Karpas-422 (cell line): ENCODE data around the gene STRN3. TPM values are rescaled to one million over a fixed set of nuclear protein-coding genes. Genes with fewer than 3 reads are reported as not detected.

Source experiments
- DNase-seq: peaks from one replicate; pipeline ENCODE4 v3.0.0-alpha.2; 2015
- H2AFZ ChIP-seq: fragments of 200-600 bp; sonication (generic); 2 replicates; pipeline ENCODE4 v1.6.1; 2014; ENCODE audit warnings: antibody characterized with exemption, low read length, mixed read lengths
- H3K27ac ChIP-seq: fragments of 200-600 bp; sonication (generic); 2 replicates; pipeline ENCODE4 v1.5.1; 2014; ENCODE audit warnings: mild to moderate bottlenecking, low read length, moderate library complexity
- H3K27me3 ChIP-seq: fragments of 200-600 bp; sonication (generic); 2 replicates; pipeline ENCODE4 v1.6.1; 2014; ENCODE audit warnings: low read length, mixed read lengths
- H3K36me3 ChIP-seq: fragments of 200-600 bp; sonication (generic); 2 replicates; pipeline ENCODE4 v1.6.1; 2014; ENCODE audit warnings: low read length, mixed read lengths; ENCODE audit not compliant: insufficient read depth
- H3K4me1 ChIP-seq: fragments of 200-600 bp; sonication (generic); 2 replicates; pipeline ENCODE4 v1.6.1; 2014; ENCODE audit warnings: mild to moderate bottlenecking, low read length, mixed read lengths
- H3K4me2 ChIP-seq: fragments of 200-600 bp; sonication (generic); 2 replicates; pipeline ENCODE4 v1.6.1; 2014; ENCODE audit warnings: low read length, low read depth, mild to moderate bottlenecking; ENCODE audit not compliant: poor library complexity, severe bottlenecking
- H3K4me3 ChIP-seq: fragments of 200-600 bp; sonication (generic); 2 replicates; pipeline ENCODE4 v1.5.1; 2014; ENCODE audit warnings: mild to moderate bottlenecking, antibody characterized with exemption, low read length, mixed read lengths
- H3K79me2 ChIP-seq: fragments of 200-600 bp; sonication (generic); 2 replicates; pipeline ENCODE4 v1.6.1; 2014; ENCODE audit warnings: mild to moderate bottlenecking, low read length, mixed read lengths
- H3K9ac ChIP-seq: fragments of 200-600 bp; sonication (generic); 2 replicates; pipeline ENCODE4 v1.6.0; 2014; ENCODE audit warnings: low read length
- H3K9me2 ChIP-seq: fragments of 200-600 bp; sonication (generic), shearing (Covaris generic); replicated peaks from 2 replicates; pipeline ENCODE4 v1.6.0; 2014; ENCODE audit warnings: mild to moderate bottlenecking, low read length, moderate library complexity; ENCODE audit not compliant: insufficient read depth
- H3K9me3 ChIP-seq: fragments of 300-700, 200-600 bp; sonication (generic); 2 replicates; pipeline ENCODE4 v1.6.1; 2014; ENCODE audit warnings: low read length, mixed read lengths
- H4K20me1 ChIP-seq: fragments of 200-600 bp; sonication (generic); 2 replicates; pipeline ENCODE4 v1.6.1; 2014; ENCODE audit warnings: mild to moderate bottlenecking, antibody characterized with exemption, low read length, low read depth; ENCODE audit not compliant: insufficient read depth
- total RNA-seq: library from RNA; depleted of rRNA; stranded (reverse); fragments of >200 nt; shearing (Covaris generic); gene quantifications from 2 replicates; pipeline ENCODE4 v1.2.3, GENCODE V29; 2014; ENCODE audit warnings: low replicate concordance

Gene STRN3
- total RNA-seq, 1 experiment from 2014 or later: 59.0 TPM

- Histone ChIP-seq H3K27me3 (no peaks in the 10 kb centered on the region), H3K9ac (no peak overlapping the region), H3K4me3 (no peak overlapping the region), H3K36me3 (peaks cover 23% of the 10 kb centered on the region), H3K4me1 (no peaks in the 10 kb centered on the region), H4K20me1 (no peaks in the 10 kb centered on the region), H2AFZ (no peak overlapping the region), H3K79me2 (no peaks in the 10 kb centered on the region), H3K4me2 (no peak overlapping the region), H3K9me2 (no peaks in the 10 kb centered on the region), H3K27ac (no peak overlapping the region), H3K9me3 (no peaks in the 10 kb centered on the region)
- DNase-seq: no peak
Measured at GRCh38 chr14:30882431-30882830, 143.7 kb downstream of the STRN3 start.

- H3K79me2 ChIP-seq: peaks cover 10% of the 10 kb centered on the region; the same call in 1 of the 2 replicates
- no peak overlapping the region for H2AFZ ChIP-seq
- no peaks in the 10 kb centered on the region for H3K36me3 ChIP-seq
- H4K20me1 ChIP-seq: no peaks in the 10 kb centered on the region
- no peak overlapping the region for H3K27ac ChIP-seq
- H3K4me1 ChIP-seq: peaks cover 26% of the 10 kb centered on the region
- H3K9me2 ChIP-seq: no peaks in the 10 kb centered on the region
- no peaks in the 10 kb centered on the region for H3K27me3 ChIP-seq
- H3K9me3 ChIP-seq: no peaks in the 10 kb centered on the region
- 0 out of 2 replicates have a peak overlapping the region, but pooled peaks have one; percentile 5 for H3K9ac ChIP-seq
- H3K4me2 ChIP-seq: peak overlapping the region; percentile 75
- no peak for DNase-seq
- 0 out of 2 replicates have a peak overlapping the region, but pooled peaks have one; percentile 1 for H3K4me3 ChIP-seq
Measured at GRCh38 chr14:30876692-30877091, 149.5 kb downstream of the STRN3 start.

- no peak for DNase-seq
- no peaks in the 10 kb centered on the region for H3K9me3 ChIP-seq
- no peaks in the 10 kb centered on the region for H4K20me1 ChIP-seq
- H3K9ac ChIP-seq: peak overlapping the region; percentile 69
- peak overlapping the region; percentile 75 for H3K4me2 ChIP-seq
- peak overlapping the region; percentile 66 for H3K4me3 ChIP-seq
- H3K27me3 ChIP-seq: no peaks in the 10 kb centered on the region
- H3K27ac ChIP-seq: no peak overlapping the region
- H2AFZ ChIP-seq: no peak overlapping the region
- peaks cover 26% of the 10 kb centered on the region for H3K4me1 ChIP-seq
- no peaks in the 10 kb centered on the region for H3K9me2 ChIP-seq
- peaks cover 10% of the 10 kb centered on the region; the same call in 1 of the 2 replicates for H3K79me2 ChIP-seq
- no peaks in the 10 kb centered on the region for H3K36me3 ChIP-seq
Measured at GRCh38 chr14:30875788-30876053, 150.5 kb downstream of the STRN3 start.

- Histone ChIP-seq H3K27ac (no peak overlapping the region), H3K79me2 (peaks cover 10% of the 10 kb centered on the region; the same call in 1 of the 2 replicates), H2AFZ (peak overlapping the region; percentile 37; the same call in 1 of the 2 replicates), H3K9ac (peak overlapping the region; percentile 69), H3K27me3 (no peaks in the 10 kb centered on the region), H3K4me3 (peak overlapping the region; percentile 66), H3K36me3 (no peaks in the 10 kb centered on the region), H3K9me3 (no peaks in the 10 kb centered on the region), H4K20me1 (no peaks in the 10 kb centered on the region), H3K9me2 (no peaks in the 10 kb centered on the region), H3K4me1 (peaks cover 26% of the 10 kb centered on the region), H3K4me2 (peak overlapping the region; percentile 75)
- peak; percentile 52 for DNase-seq
Measured at GRCh38 chr14:30874999-30875787, 151.0 kb downstream of the STRN3 start.

GRCh38 chr14:30874120-30874998 lies 151.8 kb downstream of the STRN3 start, which contains the start of gene COCH:
COCH (plus strand) TSS chr14:30874559; CDS start chr14:30874939, 380 bp downstream.
- no peaks in the 10 kb centered on the region for H4K20me1 ChIP-seq
- peak within 1 kb of the TSS; percentile 75 for H3K4me2 ChIP-seq
- H3K27me3 ChIP-seq: no peaks in the 10 kb centered on the region
- H3K9me2 ChIP-seq: no peaks in the 10 kb centered on the region
- no peaks in the 10 kb centered on the region for H3K36me3 ChIP-seq
- peaks cover 10% of the 10 kb centered on the region; the same call in 1 of the 2 replicates for H3K79me2 ChIP-seq
- peak within 1 kb of the TSS; percentile 66 for H3K4me3 ChIP-seq
- peaks cover 26% of the 10 kb centered on the region for H3K4me1 ChIP-seq
- peak within 1 kb of the TSS; percentile 37; the same call in 1 of the 2 replicates for H2AFZ ChIP-seq
- H3K27ac ChIP-seq: no peak within 1 kb of the TSS
- H3K9me3 ChIP-seq: no peaks in the 10 kb centered on the region
- H3K9ac ChIP-seq: peak within 1 kb of the TSS; percentile 69
- DNase-seq: peak; percentile 86

GRCh38 chr14:30873308-30874119 lies 152.7 kb downstream of the STRN3 start:
- Histone ChIP-seq H3K9me3 (no peaks in the 10 kb centered on the region), H4K20me1 (no peaks in the 10 kb centered on the region), H3K36me3 (no peaks in the 10 kb centered on the region), H3K9me2 (no peaks in the 10 kb centered on the region), H3K27ac (no peak overlapping the region), H3K27me3 (no peaks in the 10 kb centered on the region), H3K4me3 (peak overlapping the region; percentile 66), H2AFZ (peak overlapping the region; percentile 37; the same call in 1 of the 2 replicates), H3K9ac (peak overlapping the region; percentile 69), H3K79me2 (peaks cover 10% of the 10 kb centered on the region; the same call in 1 of the 2 replicates), H3K4me1 (peaks cover 26% of the 10 kb centered on the region), H3K4me2 (peak overlapping the region; percentile 75)
- DNase-seq: no peak

- H3K9ac ChIP-seq: no peak overlapping the region
- no peaks in the 10 kb centered on the region for H3K36me3 ChIP-seq
- no peaks in the 10 kb centered on the region for H3K9me3 ChIP-seq
- no peak overlapping the region for H3K4me2 ChIP-seq
- H4K20me1 ChIP-seq: no peaks in the 10 kb centered on the region
- H3K79me2 ChIP-seq: peaks cover 10% of the 10 kb centered on the region; the same call in 1 of the 2 replicates
- DNase-seq: no peak
- no peak overlapping the region for H2AFZ ChIP-seq
- H3K4me3 ChIP-seq: no peak overlapping the region
- H3K27ac ChIP-seq: no peak overlapping the region
- H3K9me2 ChIP-seq: no peaks in the 10 kb centered on the region
- H3K4me1 ChIP-seq: peaks cover 26% of the 10 kb centered on the region
- no peaks in the 10 kb centered on the region for H3K27me3 ChIP-seq
Measured at GRCh38 chr14:30872602-30873001, 153.6 kb downstream of the STRN3 start.
